GM10248 (cell line): ENCODE results near the gene ZFAND4.

ENCODE experiments used
- CTCF ChIA-PET: fragments of 300-600 bp; sonication (Branson Sonifier 250); formaldehyde crosslinking; extraction: SDS; loops from one replicate; lab custom pipeline; 2021; ENCODE audit warnings: antibody characterized with exemption; lab: Yijun Ruan, JAX
- POLR2A ChIA-PET: fragments of 350-650 bp; sonication (Branson Sonifier 250); formaldehyde crosslinking; extraction: SDS; loops from one replicate; lab custom pipeline; 2020; ENCODE audit warnings: antibody characterized with exemption; lab: Yijun Ruan, JAX
- DNase-seq: peaks from one replicate; pipeline ENCODE4 v3.0.0; 2012; ENCODE audit errors: extremely low spot score
- CTCF ChIP-seq: IDR thresholded peaks from 2 replicates; pipeline ENCODE4 v1.5.1; 2012; ENCODE audit warnings: mild to moderate bottlenecking, low read depth; ENCODE audit errors: extremely low read depth, missing control alignments, control extremely low read depth

The ZFAND4 gene

DNA sequence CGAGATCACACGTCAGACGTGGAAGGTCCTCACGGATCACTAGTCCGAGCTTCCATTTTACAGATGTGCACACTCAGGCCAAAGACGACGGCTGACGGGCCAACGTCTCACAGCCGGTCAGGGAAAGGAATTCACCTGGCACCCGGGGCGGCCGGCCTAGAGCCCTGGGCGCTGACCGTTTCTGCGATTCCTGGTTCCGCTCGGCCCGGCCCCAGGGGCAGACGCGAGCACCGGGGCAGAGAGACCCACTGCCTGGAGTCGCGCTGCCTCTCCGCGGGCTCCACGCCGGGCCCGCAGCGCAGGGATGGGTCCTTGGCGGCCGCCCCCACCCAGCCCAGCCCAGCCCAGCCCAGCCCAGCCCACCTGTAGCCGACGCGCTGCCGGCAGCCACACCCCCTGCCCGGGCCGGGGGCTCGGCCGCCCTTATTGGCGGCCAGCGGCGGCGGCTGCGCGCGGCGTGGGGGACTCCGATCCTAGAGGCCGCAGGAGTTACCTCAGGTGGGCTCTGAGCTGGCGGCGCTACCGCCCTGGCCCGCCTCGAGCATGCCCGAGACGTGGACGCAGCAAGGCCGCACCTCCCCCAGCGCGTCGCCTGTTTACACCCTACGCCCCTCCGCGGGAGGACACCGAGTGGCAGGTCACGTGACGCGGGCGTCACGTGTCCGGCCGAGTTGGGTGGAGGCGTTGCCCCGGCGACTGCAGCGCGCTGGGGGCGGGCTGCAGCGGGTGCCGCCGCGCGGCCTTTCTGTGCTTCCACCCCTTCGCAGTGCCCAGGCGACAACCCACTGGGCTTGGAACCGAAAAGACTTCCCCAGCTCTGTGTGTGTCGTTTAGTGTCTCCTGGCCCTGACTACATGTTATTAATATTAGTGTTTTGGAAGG, 78.1 kb downstream of the ZFAND4 start:
- no peak for TF ChIP-seq CTCF
- CTCF ChIA-PET = interaction anchor here (1.0 to 3.3 kb wide), 3 partner anchors 14 to 129 kb away, joined by 3 to 9 read pairs (median 8); no protein-coding TSS in a partner anchor
- peak; percentile 94 for DNase-seq
- POLR2A ChIA-PET = no interaction called here

- ChIA-PET CTCF (interaction anchor here (1.0 to 2.2 kb wide), 2 partner anchors 14 to 78 kb away, joined by 3 to 9 read pairs; no protein-coding TSS in a partner anchor), POLR2A (no interaction called here)
- no peak for TF ChIP-seq CTCF
- DNase-seq = no peak
Observed at GRCh38 chr10:45593938-45594275, 78.7 kb downstream of the ZFAND4 start.

DNA sequence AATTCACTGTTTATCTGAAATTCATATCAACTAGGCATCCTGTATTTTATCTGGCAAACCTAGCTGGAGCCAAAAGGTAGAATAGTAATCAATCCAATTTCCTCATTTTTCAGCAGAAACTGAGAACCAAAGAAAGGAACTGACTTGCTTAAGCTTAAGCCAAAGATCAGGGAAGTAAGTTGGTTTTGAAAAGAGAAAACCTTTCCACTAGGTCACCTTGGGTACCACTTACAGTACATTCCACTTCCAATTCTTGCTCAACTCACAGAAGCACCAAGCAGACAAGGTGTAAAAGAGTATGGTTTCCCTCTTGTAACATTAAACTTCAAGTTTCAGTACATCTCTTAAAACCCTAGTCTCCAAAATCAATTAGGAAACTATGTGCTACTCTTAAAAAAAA, 79.6 kb downstream of the ZFAND4 start:
- CTCF ChIA-PET = interaction anchor here (2.2 kb wide), 1 partner anchor 13 kb away, joined by 9 read pairs; no protein-coding TSS in a partner anchor
- DNase-seq = no peak
- POLR2A ChIA-PET = no interaction called here
- no peak for TF ChIP-seq CTCF

GRCh38 chr10:45592432-45592831, 80.1 kb downstream of the ZFAND4 start:
- no peak for DNase-seq
- no peak for TF ChIP-seq CTCF
- CTCF ChIA-PET = interaction anchor here (2.2 kb wide), 1 partner anchor 12 kb away, joined by 9 read pairs; no protein-coding TSS in a partner anchor
- POLR2A ChIA-PET = interaction anchor here (0.5 kb wide), 1 partner anchor 292 kb away, joined by 4 read pairs; no protein-coding TSS in a partner anchor

DNA sequence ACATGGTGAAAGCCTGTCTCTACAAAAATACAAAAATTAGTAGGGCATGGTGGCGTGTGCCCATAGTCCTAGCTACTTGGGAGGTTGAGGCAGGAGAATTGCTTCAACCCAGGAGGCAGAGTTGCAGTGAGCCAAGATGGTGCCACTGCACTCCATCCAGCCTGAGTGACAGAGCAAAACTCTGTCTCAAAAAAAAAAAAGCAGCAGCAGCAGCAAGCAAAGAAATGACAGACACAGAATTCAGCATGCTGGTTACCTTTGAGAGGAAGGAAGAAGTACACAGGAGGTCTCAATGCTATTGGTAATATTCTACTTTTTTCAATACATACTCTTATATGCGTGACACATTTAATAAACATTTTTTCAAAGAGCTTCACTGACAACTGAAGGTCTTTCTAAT, 81.3 kb downstream of the ZFAND4 start:
- ChIA-PET CTCF (interaction anchor here (1.4 kb wide), 1 partner anchor 350 kb away, joined by 3 read pairs; no protein-coding TSS in a partner anchor), POLR2A (no interaction called here)
- TF ChIP-seq CTCF = no peak

GRCh38 chr10:45589868-45590267, 82.7 kb downstream of the ZFAND4 start:
- no peak for DNase-seq
- ChIA-PET POLR2A (no interaction called here), CTCF (interaction anchor here (1.4 kb wide), 1 partner anchor 348 kb away, joined by 3 read pairs; no protein-coding TSS in a partner anchor)
- no peak for TF ChIP-seq CTCF

More for the DNA sequence above, 81.3 kb downstream of the ZFAND4 start:
- no peak for DNase-seq
